Measurements from ENCODE around the gene TNXB. TPM values are rescaled to one million over a fixed set of nuclear protein-coding genes. Genes with fewer than 3 reads are reported as not detected.

Gene TNXB
- total and polyA plus RNA-seq, 12 donors = 36.2 to 123 (median 61.4) TPM

GRCh38 chr6:32154514-32155161 is 45.5 kb upstream of the TNXB start:
- peaks cover 0 to 49% (median 4%) of the 10 kb centered on the region in 7 donors for H3K27me3 ChIP-seq
- peak; percentile 15 to 70 (median 58) for TF ChIP-seq CTCF (IDR thresholded peaks at IDR 0.05)
- DNase-seq (peak; percentile 21 to 66), ATAC-seq (peak; percentile 36 to 78 (median 66))
- peak overlapping the region; percentile 58 to 91 (median 80) for H3K4me3 ChIP-seq
- 5 to 7% methylated on average over 33 to 34 of the region's 34 CpGs for WGBS, 2 donors
- intact Hi-C loops (cut with DNase I) = loop anchor here in 5 of 10 donors (1.0 to 5.0 kb wide), 4 partner anchors 22 to 37 kb away; partner anchors contain the start of gene AGPAT1 (in 2 of the 5)
- H3K27ac ChIP-seq = peak overlapping the region; percentile 60 to 96 (median 91)
- peaks cover 6 to 48% (median 30%) of the 10 kb centered on the region in 9 donors for H3K4me1 ChIP-seq
- H3K9me3 ChIP-seq = no peaks in the 10 kb centered on the region
- peaks cover 0 to 41% (median 23%) of the 10 kb centered on the region in 9 donors for H3K36me3 ChIP-seq

- peak within 1 kb of the TSS; percentile 60 to 96 (median 91) for H3K27ac ChIP-seq
- H3K27me3 ChIP-seq = peaks cover 0 to 57% (median 8%) of the 10 kb centered on the region in 7 donors
- ATAC-seq (peak; percentile 90 to 96 (median 94)), DNase-seq (peak; percentile 90 to 95)
- peaks cover 6 to 48% (median 30%) of the 10 kb centered on the region in 9 donors for H3K4me1 ChIP-seq
- H3K4me3 ChIP-seq = peak within 1 kb of the TSS; percentile 58 to 91 (median 80)
- peak in 5 of 9 donors; percentile 15 to 42 (median 30) for TF ChIP-seq CTCF (IDR thresholded peaks at IDR 0.05)
- H3K36me3 ChIP-seq = peaks cover 0 to 37% (median 21%) of the 10 kb centered on the region in 9 donors
- intact Hi-C loops (cut with DNase I) = loop anchor here in 5 of 10 donors (1.0 to 5.0 kb wide), 4 partner anchors 22 to 37 kb away; partner anchors contain the start of genes AGPAT1 (in 2 of the 5) and FKBPL (in 1 of the 5)
- no peaks in the 10 kb centered on the region for H3K9me3 ChIP-seq
- 1% methylated on average over 52 of the region's 52 CpGs for WGBS, 2 donors
These were observed 44.7 kb upstream of the TNXB start, which contains the start of gene PPT2 for GRCh38 chr6:32153564-32154513. Gene PPT2 (plus strand): TSS chr6:32154141. CDS start chr6:32154595, 454 bp downstream.

- no peak for TF ChIP-seq CTCF (IDR thresholded peaks at IDR 0.05)
These were observed 43.8 kb upstream of the TNXB start for GRCh38 chr6:32152769-32153563.

More at GRCh38 chr6:32152769-32153563, 43.8 kb upstream of the TNXB start:
- H3K4me1 ChIP-seq = peaks cover 6 to 48% (median 30%) of the 10 kb centered on the region in 9 donors
- peaks cover 0 to 66% (median 8%) of the 10 kb centered on the region in 7 donors for H3K27me3 ChIP-seq
- ATAC-seq = peak; percentile 12 to 43 (median 30)
- no peaks in the 10 kb centered on the region for H3K9me3 ChIP-seq
- H3K27ac ChIP-seq = peak overlapping the region in 9 of 10 donors; percentile 83 to 96 (median 92)
- H3K36me3 ChIP-seq = peaks cover 0 to 33% (median 12%) of the 10 kb centered on the region in 9 donors
- WGBS, 2 donors = 28 to 32% methylated on average over 35 of the region's 35 CpGs
- peak in 1 of 2 donors; percentile 42 for DNase-seq
- peak overlapping the region; percentile 58 to 91 (median 80) for H3K4me3 ChIP-seq
- intact Hi-C loops (cut with DNase I) = loop anchor here in 3 of 10 donors (1.0 to 5.0 kb wide), 2 partner anchors 23 to 36 kb away; partner anchors contain the start of gene FKBPL (in 1 of the 3)
